Testis (tissue), 2 donors: ENCODE results near the gene KPNB1.

Experiments used
- CTCF ChIP-seq, 3 experiments: fragments of 450-650 bp in 2 of 3; fragments of 200-600 bp in 1 of 3; sonication (generic) in 1 of 3; IDR thresholded peaks; one replicate each; pipeline ENCODE4 v1.5.1; 2016 to 2019; ENCODE audit warnings: antibody characterized with exemption in 3 of 3, mild to moderate bottlenecking in 2 of 3, moderate library complexity in 1 of 3
- POLR2A ChIP-seq: fragments of 450-650 bp; IDR thresholded peaks from one replicate; pipeline ENCODE4 v1.6.1; 2017; ENCODE audit warnings: antibody characterized with exemption, mild to moderate bottlenecking, moderate library complexity

- no peak for TF ChIP-seq POLR2A
- no peak for TF ChIP-seq CTCF (IDR thresholded peaks at IDR 0.05)
These were observed 66.1 kb downstream of the KPNB1 start for GRCh38 chr17:47715669-47716325.
